ENCODE data around the gene SHMT2.

The SHMT2 gene

GRCh38 chr12:57237596-57237931 is 8.1 kb downstream of the SHMT2 start:
- ChIA-PET CTCF (interaction anchor here (3.0 kb wide), 1 partner anchor 8 kb away, joined by 28 read pairs; the partner anchor contains the start of gene SHMT2), POLR2A (ENCODE audit: low non-redundant PET) (interaction anchor here (0.7 kb wide), 1 partner anchor 18 kb away, joined by 3 read pairs; no protein-coding TSS in a partner anchor)
- DNase-seq (ENCODE audit: low spot score) = no peak
- TF ChIP-seq CTCF (conservative IDR thresholded peaks at IDR 0.05; ENCODE audit: low read depth) = no peak
- peak overlapping the region; percentile 36 for H3K27ac ChIP-seq

- no peak for DNase-seq (ENCODE audit: low spot score)
- ChIA-PET POLR2A (ENCODE audit: low non-redundant PET) (interaction anchor here (0.7 kb wide), 1 partner anchor 18 kb away, joined by 3 read pairs; no protein-coding TSS in a partner anchor), CTCF (interaction anchor here (0.6 to 6.5 kb wide), 11 partner anchors 8 to 488 kb away, joined by 3 to 147 read pairs (median 5); partner anchors contain the start of genes NXPH4 and SHMT2)
- peak overlapping the region; percentile 71 for H3K27ac ChIP-seq
- no peak for TF ChIP-seq CTCF (conservative IDR thresholded peaks at IDR 0.05; ENCODE audit: low read depth)
Observed at GRCh38 chr12:57237932-57238853, 8.7 kb downstream of the SHMT2 start.

GRCh38 chr12:57238854-57239554 is 9.5 kb downstream of the SHMT2 start:
- peak; percentile 88 for DNase-seq (ENCODE audit: low spot score)
- CTCF ChIA-PET = interaction anchor here (0.6 to 6.5 kb wide), 20 partner anchors 9 to 502 kb away, joined by 3 to 147 read pairs (median 4); partner anchors contain the start of genes NXPH4 and SHMT2
- peak overlapping the region; percentile 71 for H3K27ac ChIP-seq
- POLR2A ChIA-PET (ENCODE audit: low non-redundant PET) = no interaction called here
- TF ChIP-seq CTCF (conservative IDR thresholded peaks at IDR 0.05; ENCODE audit: low read depth) = peak; percentile 100

- H3K27ac ChIP-seq = peak overlapping the region; percentile 71
- ChIA-PET POLR2A (ENCODE audit: low non-redundant PET) (no interaction called here), CTCF (interaction anchor here (0.6 to 6.5 kb wide), 22 partner anchors 10 to 502 kb away, joined by 3 to 147 read pairs (median 4); partner anchors contain the start of genes NXPH4 and SHMT2)
- TF ChIP-seq CTCF (conservative IDR thresholded peaks at IDR 0.05; ENCODE audit: low read depth) = no peak
- no peak for DNase-seq (ENCODE audit: low spot score)
Observed at GRCh38 chr12:57239587-57240065, 10.1 kb downstream of the SHMT2 start.

GRCh38 chr12:57240066-57240921 is 10.8 kb downstream of the SHMT2 start:
- TF ChIP-seq CTCF (conservative IDR thresholded peaks at IDR 0.05; ENCODE audit: low read depth) = no peak
- ChIA-PET POLR2A (ENCODE audit: low non-redundant PET) (interaction anchor here (0.5 kb wide), 1 partner anchor 13 kb away, joined by 3 read pairs; no protein-coding TSS in a partner anchor), CTCF (interaction anchor here (0.6 to 6.5 kb wide), 14 partner anchors 10 to 1415 kb away, joined by 3 to 147 read pairs (median 4); partner anchors contain the start of genes NXPH4 and SHMT2)
- no peak for DNase-seq (ENCODE audit: low spot score)
- H3K27ac ChIP-seq = peak overlapping the region; percentile 71
